Mesenchymal stem cell (in vitro differentiated cells and primary cell): ENCODE measurements around the gene CHKA.

ENCODE experiments used
- small RNA-seq: library from polyadenylated mRNA; stranded (forward); fragments of <200 nt; extraction: miRNeasy Mini kit (QIAGEN cat#:217004); gene quantifications from one replicate; pipeline ENCODE3, GENCODE V24; 2013; ENCODE audit warnings: low read depth

CHKA gene

Small RNA genes lying within 50 kb of the gene (small RNA-seq; reads per million reads assigned to genes)
- gene MIR6753, result 3.2 reads per million, percentile 20 among the genes with 10 or more reads in this experiment
